GM12873 (cell line): ENCODE results near the gene KAT2A.

Experiments used
- TF ChIP-seq, protein P1 (sequence below): IDR thresholded peaks from 2 replicates; pipeline ENCODE4 v1.5.1; 2012; ENCODE audit warnings: low read depth, mild to moderate bottlenecking, moderate library complexity, low read length, control low read depth; ENCODE audit not compliant: insufficient read depth; ENCODE audit errors: missing control alignments

The KAT2A gene

DNA sequence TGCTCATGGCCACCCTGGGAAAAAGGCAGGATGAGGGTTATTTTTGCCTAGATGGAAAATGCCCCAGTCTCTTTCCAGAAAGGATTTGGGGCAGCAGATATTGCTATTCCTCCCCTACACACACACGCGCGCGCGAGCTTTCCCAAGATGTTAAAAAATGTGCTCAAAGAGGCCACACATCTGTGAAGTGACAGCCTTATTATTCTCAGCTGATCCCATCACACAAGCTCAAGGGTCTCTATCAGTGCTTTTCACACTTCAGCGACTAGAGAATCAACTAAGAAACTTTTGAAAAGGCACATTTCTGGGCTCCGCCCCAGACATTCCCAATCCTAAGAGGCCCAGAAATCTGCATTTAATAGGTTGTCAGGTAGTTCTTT lies 39.4 kb upstream of the KAT2A start:
- TF ChIP-seq, protein P1, sequence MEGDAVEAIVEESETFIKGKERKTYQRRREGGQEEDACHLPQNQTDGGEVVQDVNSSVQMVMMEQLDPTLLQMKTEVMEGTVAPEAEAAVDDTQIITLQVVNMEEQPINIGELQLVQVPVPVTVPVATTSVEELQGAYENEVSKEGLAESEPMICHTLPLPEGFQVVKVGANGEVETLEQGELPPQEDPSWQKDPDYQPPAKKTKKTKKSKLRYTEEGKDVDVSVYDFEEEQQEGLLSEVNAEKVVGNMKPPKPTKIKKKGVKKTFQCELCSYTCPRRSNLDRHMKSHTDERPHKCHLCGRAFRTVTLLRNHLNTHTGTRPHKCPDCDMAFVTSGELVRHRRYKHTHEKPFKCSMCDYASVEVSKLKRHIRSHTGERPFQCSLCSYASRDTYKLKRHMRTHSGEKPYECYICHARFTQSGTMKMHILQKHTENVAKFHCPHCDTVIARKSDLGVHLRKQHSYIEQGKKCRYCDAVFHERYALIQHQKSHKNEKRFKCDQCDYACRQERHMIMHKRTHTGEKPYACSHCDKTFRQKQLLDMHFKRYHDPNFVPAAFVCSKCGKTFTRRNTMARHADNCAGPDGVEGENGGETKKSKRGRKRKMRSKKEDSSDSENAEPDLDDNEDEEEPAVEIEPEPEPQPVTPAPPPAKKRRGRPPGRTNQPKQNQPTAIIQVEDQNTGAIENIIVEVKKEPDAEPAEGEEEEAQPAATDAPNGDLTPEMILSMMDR, result no peak

DNA sequence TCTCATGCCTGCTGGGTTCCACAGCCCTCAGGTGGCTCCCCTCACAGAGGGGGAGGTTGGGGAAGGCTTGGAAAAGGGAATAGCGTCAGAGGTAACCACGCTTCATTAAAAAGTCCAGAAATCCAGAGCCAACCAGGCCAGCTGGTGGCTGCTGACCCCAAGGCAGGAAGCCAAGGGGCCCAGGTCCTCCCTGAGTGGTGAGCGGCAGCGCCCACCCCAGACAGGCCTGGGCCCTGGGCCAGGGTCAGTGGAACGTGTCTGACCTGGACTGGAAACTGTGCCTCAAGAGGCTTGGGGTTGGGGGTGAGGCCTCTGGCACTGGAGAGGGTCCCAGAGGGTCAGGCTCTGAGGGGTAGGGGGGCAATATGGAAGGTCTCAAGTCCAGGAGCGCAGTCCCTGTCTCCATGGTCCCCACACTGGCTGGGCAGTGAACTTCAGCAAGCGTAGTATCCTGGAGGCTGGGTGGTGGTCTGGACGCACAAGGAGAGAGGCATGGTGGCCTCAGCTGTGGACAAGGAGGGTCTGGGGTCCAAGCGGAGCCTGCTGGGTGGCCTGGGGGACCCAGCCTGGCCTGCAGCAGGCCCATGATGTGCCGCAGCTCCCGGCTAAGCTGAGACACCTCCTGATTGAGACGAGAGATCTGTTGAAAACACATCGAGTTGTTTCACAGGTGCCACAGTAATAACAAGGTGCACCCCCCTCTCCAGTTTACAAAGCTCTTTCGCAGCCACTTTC lies 38.8 kb upstream of the KAT2A start:
- TF ChIP-seq, protein P1, result no peak

DNA sequence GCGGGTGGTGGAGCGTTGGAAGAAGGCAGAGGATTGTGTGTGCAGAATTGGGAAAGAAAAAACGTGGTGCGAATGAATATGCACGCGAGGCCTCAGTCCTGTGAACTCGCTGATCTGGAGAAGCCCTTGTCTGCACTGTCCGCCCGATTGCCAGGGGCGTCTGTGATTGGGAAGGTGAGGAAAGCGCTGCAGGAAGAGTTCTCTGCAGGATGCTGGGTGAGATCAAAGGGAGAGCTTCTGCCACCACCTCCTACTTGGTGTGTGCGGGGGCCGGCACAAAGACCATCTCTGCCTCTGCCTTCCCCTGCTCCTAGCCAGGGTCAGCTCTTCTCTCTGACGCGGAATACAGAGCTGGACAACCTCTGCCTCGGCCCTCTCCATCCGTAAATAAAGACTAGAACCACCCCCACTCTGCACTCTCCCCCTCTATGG lies 34.5 kb upstream of the KAT2A start:
- TF ChIP-seq, protein P1, result no peak

DNA sequence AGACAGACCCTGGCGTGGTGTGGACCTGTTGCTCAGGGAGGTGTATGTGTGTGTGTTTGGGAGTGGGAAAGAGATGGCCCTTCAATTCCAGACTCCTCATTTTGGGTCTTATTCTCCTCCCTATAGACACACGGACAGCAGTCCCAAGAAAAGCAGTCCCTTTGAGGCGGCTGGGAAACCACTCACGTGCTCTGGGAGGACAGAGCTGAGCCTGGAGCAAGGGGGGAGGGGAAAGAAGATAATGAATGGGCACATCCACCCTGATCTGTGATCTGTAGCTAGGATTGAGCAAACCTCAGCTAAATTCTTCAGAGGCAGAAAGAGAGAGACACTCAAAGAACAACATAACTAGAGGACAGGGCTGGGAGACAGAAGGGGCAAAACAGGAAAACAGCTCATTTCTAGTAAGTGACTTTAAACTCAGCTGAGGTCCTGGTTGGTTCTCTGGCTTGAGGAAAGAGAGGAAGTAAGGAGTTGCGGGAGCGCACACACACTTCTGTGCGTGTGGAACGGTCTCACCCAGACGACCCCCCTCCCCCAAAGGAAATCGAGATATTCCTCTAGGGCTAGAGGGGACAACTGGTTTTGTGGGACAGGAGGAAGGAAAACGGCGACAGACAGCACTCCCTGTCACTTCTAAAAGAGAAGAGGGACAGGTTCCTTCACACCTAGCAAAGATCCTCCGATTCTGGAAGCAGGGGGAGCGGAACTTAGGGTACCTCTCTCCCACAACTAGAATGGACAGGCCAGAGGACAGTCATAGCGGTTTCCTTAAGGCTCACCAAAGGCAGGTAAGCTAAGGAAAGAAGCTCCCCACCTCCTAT lies 33.0 kb upstream of the KAT2A start:
- TF ChIP-seq, protein P1, result no peak

DNA sequence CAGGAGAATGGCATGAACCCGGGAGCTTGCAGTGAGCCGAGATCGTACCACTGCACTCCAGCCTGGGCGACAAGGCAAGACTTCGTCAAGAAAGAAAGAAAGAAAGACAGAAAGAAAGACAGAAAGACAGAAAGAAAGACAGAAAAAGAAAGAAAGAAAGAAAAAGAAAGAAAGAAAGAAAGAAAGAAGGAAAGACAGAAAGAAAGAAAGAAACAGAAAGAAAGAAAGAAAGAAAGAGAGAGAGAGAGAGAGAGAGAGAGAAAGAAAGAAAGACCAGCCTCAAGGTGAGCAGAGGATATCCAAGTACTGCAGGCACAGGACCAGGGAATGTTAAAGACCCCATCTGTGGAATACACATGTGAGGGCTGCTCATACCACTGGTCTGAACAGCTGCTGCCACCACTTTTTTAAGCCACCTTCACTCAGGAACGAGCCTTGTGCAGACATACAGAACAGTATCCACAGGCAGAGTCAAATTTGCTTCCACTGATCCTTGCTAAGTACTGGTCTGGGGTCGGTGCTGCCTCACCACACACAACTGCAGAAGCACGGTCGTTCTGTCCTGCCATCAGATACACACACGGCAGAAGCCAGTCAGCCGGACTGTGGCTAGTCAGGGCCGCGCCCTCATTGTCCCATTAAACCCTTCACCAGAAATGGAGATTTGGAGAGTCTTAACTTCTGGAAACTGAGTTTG lies 25.9 kb upstream of the KAT2A start:
- TF ChIP-seq, protein P1, result no peak

DNA sequence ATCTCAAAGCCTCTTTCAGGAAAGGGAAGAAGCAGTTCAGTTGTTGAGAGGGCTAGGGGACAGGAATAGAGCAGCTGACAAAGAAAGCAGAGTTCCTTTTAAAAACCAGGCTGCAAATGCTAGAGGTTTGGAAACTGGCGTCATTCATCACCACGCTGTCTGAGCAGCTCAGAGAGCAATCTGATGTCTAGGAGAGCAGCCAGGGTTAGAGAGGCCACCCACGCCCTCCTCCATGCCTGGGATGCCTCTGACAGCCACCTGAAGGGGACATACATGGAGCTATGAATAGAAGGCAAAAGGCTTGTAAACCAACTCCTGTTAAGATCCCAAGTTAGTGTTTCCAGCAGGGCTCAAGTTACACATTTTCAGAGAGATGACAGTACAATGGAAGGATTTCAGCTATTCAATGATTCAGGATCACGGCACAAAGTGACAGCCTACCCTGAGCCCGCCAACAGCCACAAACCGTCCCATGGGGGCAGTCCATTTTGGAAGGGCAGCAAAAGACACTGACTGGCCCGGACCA lies 21.3 kb upstream of the KAT2A start:
- TF ChIP-seq, protein P1, result no peak

DNA sequence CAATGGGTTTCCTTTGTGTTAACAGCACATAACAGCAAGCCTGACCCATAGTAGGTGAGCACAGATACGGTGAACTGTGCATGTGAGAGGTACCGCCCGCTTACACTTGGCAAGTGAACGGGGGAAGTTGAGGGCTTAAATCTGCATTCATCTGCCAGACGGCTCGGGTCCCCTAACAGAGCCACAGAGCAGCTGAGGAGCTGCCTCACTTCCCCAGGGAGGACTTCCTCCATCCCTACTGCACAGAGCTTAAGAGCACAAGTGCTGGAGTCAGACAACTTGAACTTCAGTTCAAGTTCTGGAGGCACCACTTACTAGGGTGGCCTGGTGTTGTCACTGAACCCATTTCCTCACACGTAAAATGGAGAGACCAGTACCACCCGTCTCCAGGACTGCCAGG lies 20.2 kb upstream of the KAT2A start:
- TF ChIP-seq, protein P1, result no peak
